IMR-90 (cell line): ENCODE data around the gene MTMR1. TPM values are rescaled to one million over a fixed set of nuclear protein-coding genes. Genes with fewer than 3 reads are reported as not detected.

Experiments
- ATAC-seq: fragments of 200-7000 bp; cut with Tn5 transposase; 2 replicates; pipeline ENCODE4 v1.9.1; 2020; ENCODE audit warnings: low read depth, mild to moderate bottlenecking, moderate library complexity
- BruUV-seq: library from RNA; stranded (reverse); fragments of 400-500 nt; replicated peaks from 2 replicates; lab custom pipeline; 2021; lab: Mats Ljungman, UMichigan
- CTCF ChIA-PET: fragments of 300-600 bp; formaldehyde crosslinking; extraction: SDS; loops from one replicate; lab custom pipeline; 2021; ENCODE audit warnings: antibody characterized with exemption; lab: Yijun Ruan, JAX
- POLR2A ChIA-PET: fragments of 300-600 bp; sonication (Branson Sonifier 250); formaldehyde crosslinking; loops from one replicate; lab custom pipeline; 2022; ENCODE audit warnings: antibody characterized with exemption; ENCODE audit not compliant: unreplicated experiment; lab: Charles Lee
- DNase-seq: peaks from one replicate; pipeline ENCODE4 v3.0.0; 2013
- H2AFZ ChIP-seq: replicated peaks from 2 replicates; pipeline ENCODE3; 2013; ENCODE audit warnings: low read length, mild to moderate bottlenecking; ENCODE audit not compliant: poor library complexity
- H2AK5ac ChIP-seq: 2 replicates; pipeline ENCODE4 v1.6.1; 2013; ENCODE audit warnings: low read depth, low read length, inconsistent platforms
- H2AK9ac ChIP-seq: replicated peaks from 2 replicates; pipeline ENCODE3; 2013; ENCODE audit warnings: mild to moderate bottlenecking, low read depth, low read length, moderate library complexity; ENCODE audit not compliant: poor library complexity
- H2BK120ac ChIP-seq: 2 replicates; pipeline ENCODE4 v1.6.1; 2013; ENCODE audit warnings: low read depth, low read length, inconsistent platforms
- H2BK15ac ChIP-seq: 3 replicates; pipeline ENCODE4 v1.6.1; 2013; ENCODE audit warnings: low read depth, low read length, inconsistent platforms
- H2BK20ac ChIP-seq: 2 replicates; pipeline ENCODE4 v1.6.1; 2013; ENCODE audit warnings: low read depth, mild to moderate bottlenecking, inconsistent platforms, low read length, moderate library complexity
- H2BK5ac ChIP-seq: 2 replicates; pipeline ENCODE4 v1.6.1; 2013; ENCODE audit warnings: mild to moderate bottlenecking, low read depth, low read length, inconsistent platforms; ENCODE audit not compliant: poor library complexity, severe bottlenecking
- H3K14ac ChIP-seq: replicated peaks from 2 replicates; pipeline ENCODE4 v1.6.1; 2013; ENCODE audit warnings: low read depth, low read length, inconsistent platforms
- H3K18ac ChIP-seq: 2 replicates; pipeline ENCODE4 v1.6.1; 2013; ENCODE audit warnings: low read depth, low read length, control low read depth
- H3K23ac ChIP-seq: 2 replicates; pipeline ENCODE4 v1.6.1; 2013; ENCODE audit warnings: low read depth, low read length, inconsistent platforms
- H3K27ac ChIP-seq: 2 replicates; pipeline ENCODE4 v1.5.1; 2013; ENCODE audit warnings: mild to moderate bottlenecking, control low read depth, low read length; ENCODE audit not compliant: insufficient read depth
- H3K27me3 ChIP-seq: 2 replicates; pipeline ENCODE4 v1.6.1; 2013; ENCODE audit warnings: low read length; ENCODE audit not compliant: control insufficient read depth, insufficient read depth
- H3K36me3 ChIP-seq: 2 replicates; pipeline ENCODE4 v1.6.1; 2013; ENCODE audit warnings: low read length, mixed read lengths; ENCODE audit not compliant: control insufficient read depth, insufficient read depth
- H3K4ac ChIP-seq: 2 replicates; pipeline ENCODE4 v1.6.1; 2013; ENCODE audit warnings: low read depth, low read length, inconsistent platforms
- H3K4me1 ChIP-seq: 2 replicates; pipeline ENCODE4 v1.6.1; 2013; ENCODE audit warnings: low read length, mixed read lengths; ENCODE audit not compliant: control insufficient read depth, insufficient read depth
- H3K4me2 ChIP-seq: 2 replicates; pipeline ENCODE4 v1.6.1; 2013; ENCODE audit warnings: low read depth, mild to moderate bottlenecking, control low read depth, low read length, moderate library complexity
- H3K4me3 ChIP-seq: 2 replicates; pipeline ENCODE4 v1.5.1; 2013; ENCODE audit warnings: low read depth, mild to moderate bottlenecking, control low read depth, low read length, moderate library complexity; ENCODE audit not compliant: insufficient read depth
- H3K56ac ChIP-seq: 2 replicates; pipeline ENCODE4 v1.6.1; 2013; ENCODE audit warnings: low read length, inconsistent platforms; ENCODE audit not compliant: insufficient read depth; ENCODE audit errors: extremely low read depth
- H3K79me1 ChIP-seq, 2 experiments: 2 replicates each; pipeline ENCODE4 v1.6.1; 2013; ENCODE audit warnings: low read length in 2 of 2, inconsistent platforms in 1 of 2, low read depth in 1 of 2
- H3K9ac ChIP-seq: 2 replicates; pipeline ENCODE4 v1.6.1; 2013; ENCODE audit warnings: low read depth, low read length, control low read depth
- H3K9me1 ChIP-seq: 2 replicates; pipeline ENCODE4 v1.6.1; 2013; ENCODE audit warnings: low read length, inconsistent platforms; ENCODE audit not compliant: insufficient read depth
- H3K9me3 ChIP-seq: 2 replicates; pipeline ENCODE4 v1.6.1; 2013; ENCODE audit warnings: low read length; ENCODE audit not compliant: control insufficient read depth, insufficient read depth
- H4K20me1 ChIP-seq: 2 replicates; pipeline ENCODE4 v1.6.1; 2013; ENCODE audit warnings: low read length, inconsistent platforms; ENCODE audit not compliant: insufficient read depth
- H4K5ac ChIP-seq: 2 replicates; pipeline ENCODE4 v1.6.1; 2013; ENCODE audit warnings: mild to moderate bottlenecking, low read depth, low read length, control low read depth
- H4K8ac ChIP-seq, 2 experiments: 2 replicates each; pipeline ENCODE4 v1.6.1; 2013; ENCODE audit warnings: low read depth in 2 of 2, low read length in 2 of 2, control low read depth in 1 of 2, inconsistent platforms in 1 of 2
- H4K91ac ChIP-seq: 2 replicates; pipeline ENCODE4 v1.6.1; 2013; ENCODE audit warnings: low read depth, low read length, inconsistent platforms; ENCODE audit not compliant: insufficient read depth
- BHLHE40 ChIP-seq: fragments of 150-350 bp; IDR thresholded peaks from 2 replicates; pipeline ENCODE4 v1.6.1; 2016; ENCODE audit warnings: mild to moderate bottlenecking, low read depth, low read length
- MAFK ChIP-seq: IDR thresholded peaks from 2 replicates; pipeline ENCODE4 v1.6.1; 2012; ENCODE audit warnings: low read depth, low read length, improper control_type of control experiment
- MAZ ChIP-seq: IDR thresholded peaks from 2 replicates; pipeline ENCODE4 v1.6.1; 2012; ENCODE audit warnings: low read depth, mild to moderate bottlenecking, low read length, improper control_type of control experiment, moderate library complexity, borderline replicate concordance
- MXI1 ChIP-seq: IDR thresholded peaks from 2 replicates; pipeline ENCODE4 v1.6.1; 2012; ENCODE audit warnings: low read depth, mild to moderate bottlenecking, low read length, moderate library complexity, borderline replicate concordance
- NFE2L2 ChIP-seq: fragments of 150-350 bp; IDR thresholded peaks from 2 replicates; pipeline ENCODE4 v1.6.1; 2016; ENCODE audit warnings: low read depth, mild to moderate bottlenecking, low read length
- POLR2A ChIP-seq: IDR thresholded peaks from 2 replicates; pipeline ENCODE4 v1.6.1; 2012; ENCODE audit warnings: mild to moderate bottlenecking, low read depth, low read length
- RAD21 ChIP-seq: IDR thresholded peaks from 2 replicates; pipeline ENCODE4 v1.6.1; 2012; ENCODE audit warnings: low read length, improper control_type of control experiment
- WGBS, 2 experiments: methylation state at CpG; one replicate each; pipeline versions ENCODE4 v1.1.5 to v1.1.7; 2013; ENCODE audit warnings: missing lambda C conversion rate in 2 of 2; ENCODE audit not compliant: insufficient read length in 1 of 2; ENCODE audit errors: extremely low coverage in 2 of 2; 5-methylcytosine and 5-hydroxymethylcytosine counted together
- dilution Hi-C: fragments of 300-500 bp; cut with HindIII; formaldehyde crosslinking; loops from one replicate; pipeline ENCODE4 v1.14.3; 2018; ENCODE audit warnings: low sequenced_read_pairs; ENCODE audit not compliant: unreplicated experiment
- in situ Hi-C: fragments of 300-500 bp; cut with MboI; formaldehyde crosslinking; loops from 3 replicates; pipeline ENCODE4 v1.14.3; 2019; ENCODE audit warnings: low sequenced_read_pairs, inconsistent platforms, mixed read lengths
- intact Hi-C: fragments of 100-400 bp; cut with micrococcal nuclease; formaldehyde crosslinking; loops from 2 replicates; pipeline ENCODE4 v1.10.0; 2022
- polyA plus RNA-seq, 3 experiments: library from polyadenylated mRNA; depleted of rRNA; stranded (reverse); fragments of >200 nt; gene quantifications; 2 replicates each; pipeline ENCODE4 v1.2.3, GENCODE V29; 2012; ENCODE audit warnings: low replicate concordance in 1 of 3
- total RNA-seq: library from RNA; depleted of rRNA; stranded (reverse); fragments of >200 nt; gene quantifications from 2 replicates; pipeline ENCODE4 v1.2.3, GENCODE V29; 2012
- TF ChIP-seq, protein P1 (sequence below): conservative IDR thresholded peaks from 2 replicates; pipeline ENCODE4 v1.5.1; 2012; ENCODE audit warnings: mild to moderate bottlenecking, low read depth, low read length, improper control_type of control experiment
- TF ChIP-seq, protein P2 (sequence below): fragments of 150-350 bp; IDR thresholded peaks from 2 replicates; pipeline ENCODE4 v1.6.1; 2016; ENCODE audit warnings: low read depth, mild to moderate bottlenecking, low read length, moderate library complexity, borderline replicate concordance
- TF ChIP-seq, protein P3 (sequence below): fragments of 150-350 bp; IDR thresholded peaks from 2 replicates; pipeline ENCODE4 v1.6.1; 2017; ENCODE audit warnings: mild to moderate bottlenecking, antibody characterized with exemption, low read length, low read depth

The MTMR1 gene
- total and polyA plus RNA-seq, 2 of the 4 experiments (the other 2 are of a cell fraction) = 19.0 to 28.8 TPM

DNA sequence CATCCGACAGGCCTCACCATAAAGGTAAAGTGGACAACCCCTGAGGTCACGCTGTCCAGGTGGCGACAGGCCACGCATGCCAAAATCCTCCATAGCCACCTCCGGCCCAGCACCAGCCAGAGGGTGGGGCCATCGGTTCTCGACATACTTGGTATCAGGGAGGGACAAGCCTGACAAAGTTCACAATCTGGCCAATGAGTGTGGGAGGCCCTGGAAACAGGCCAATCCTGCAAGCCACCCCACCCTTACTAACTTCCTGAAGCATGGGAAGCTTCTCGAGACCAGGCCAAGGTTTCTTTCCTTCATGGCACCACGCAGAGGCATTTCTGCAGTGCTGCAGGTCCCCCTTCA lies 73.8 kb downstream of the MTMR1 start (continued):
- TF ChIP-seq MXI1 = no peak
- TF ChIP-seq MAFK = no peak

DNA sequence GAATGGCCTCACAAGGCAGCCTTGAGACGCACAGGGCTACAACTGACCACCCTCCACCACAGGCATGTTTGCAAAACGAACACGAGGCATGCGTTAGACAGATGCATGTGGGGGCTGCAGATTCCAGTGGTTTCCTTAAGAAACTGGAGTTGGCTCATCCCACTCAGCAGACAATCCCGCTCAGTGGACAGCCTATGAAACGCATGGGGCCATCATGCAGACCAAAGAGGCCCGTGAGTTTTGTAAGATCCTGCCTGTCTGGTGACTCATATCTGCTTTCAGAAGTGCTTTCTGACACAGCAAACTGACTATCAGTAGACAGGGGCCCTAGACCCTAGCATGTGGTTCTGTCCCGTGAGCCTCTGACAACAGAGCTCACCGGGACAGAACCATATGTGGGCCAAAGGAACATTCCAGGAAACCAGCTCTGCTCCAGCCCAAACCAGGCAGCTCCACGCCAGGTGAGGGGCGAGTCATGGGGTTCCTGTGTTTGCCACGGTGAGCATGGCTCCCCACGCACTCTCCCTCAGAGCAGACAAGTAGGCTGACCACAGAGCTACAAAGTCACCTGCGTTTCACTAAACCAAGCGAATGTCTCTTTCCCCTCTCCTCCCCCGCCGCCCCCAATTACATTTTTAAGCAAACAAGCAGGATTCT lies 74.4 kb downstream of the MTMR1 start:
- POLR2A ChIA-PET = no interaction called here
- peak; percentile 27; the same call in 1 of the 2 replicates for TF ChIP-seq MAZ
- TF ChIP-seq, protein P1, sequence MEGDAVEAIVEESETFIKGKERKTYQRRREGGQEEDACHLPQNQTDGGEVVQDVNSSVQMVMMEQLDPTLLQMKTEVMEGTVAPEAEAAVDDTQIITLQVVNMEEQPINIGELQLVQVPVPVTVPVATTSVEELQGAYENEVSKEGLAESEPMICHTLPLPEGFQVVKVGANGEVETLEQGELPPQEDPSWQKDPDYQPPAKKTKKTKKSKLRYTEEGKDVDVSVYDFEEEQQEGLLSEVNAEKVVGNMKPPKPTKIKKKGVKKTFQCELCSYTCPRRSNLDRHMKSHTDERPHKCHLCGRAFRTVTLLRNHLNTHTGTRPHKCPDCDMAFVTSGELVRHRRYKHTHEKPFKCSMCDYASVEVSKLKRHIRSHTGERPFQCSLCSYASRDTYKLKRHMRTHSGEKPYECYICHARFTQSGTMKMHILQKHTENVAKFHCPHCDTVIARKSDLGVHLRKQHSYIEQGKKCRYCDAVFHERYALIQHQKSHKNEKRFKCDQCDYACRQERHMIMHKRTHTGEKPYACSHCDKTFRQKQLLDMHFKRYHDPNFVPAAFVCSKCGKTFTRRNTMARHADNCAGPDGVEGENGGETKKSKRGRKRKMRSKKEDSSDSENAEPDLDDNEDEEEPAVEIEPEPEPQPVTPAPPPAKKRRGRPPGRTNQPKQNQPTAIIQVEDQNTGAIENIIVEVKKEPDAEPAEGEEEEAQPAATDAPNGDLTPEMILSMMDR = 0 out of 2 replicates have a peak, but pooled peaks have one; percentile 7
- TF ChIP-seq, protein P2, sequence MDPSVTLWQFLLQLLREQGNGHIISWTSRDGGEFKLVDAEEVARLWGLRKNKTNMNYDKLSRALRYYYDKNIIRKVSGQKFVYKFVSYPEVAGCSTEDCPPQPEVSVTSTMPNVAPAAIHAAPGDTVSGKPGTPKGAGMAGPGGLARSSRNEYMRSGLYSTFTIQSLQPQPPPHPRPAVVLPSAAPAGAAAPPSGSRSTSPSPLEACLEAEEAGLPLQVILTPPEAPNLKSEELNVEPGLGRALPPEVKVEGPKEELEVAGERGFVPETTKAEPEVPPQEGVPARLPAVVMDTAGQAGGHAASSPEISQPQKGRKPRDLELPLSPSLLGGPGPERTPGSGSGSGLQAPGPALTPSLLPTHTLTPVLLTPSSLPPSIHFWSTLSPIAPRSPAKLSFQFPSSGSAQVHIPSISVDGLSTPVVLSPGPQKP = no peak
- peak; percentile 57; the same call in 1 of the 2 replicates for TF ChIP-seq NFE2L2
- peak; percentile 25; the same call in 1 of the 2 replicates for TF ChIP-seq MAFK
- TF ChIP-seq BHLHE40 = peak; percentile 75; the same call in 1 of the 2 replicates
- peak; percentile 70; the same call in 1 of the 2 replicates for TF ChIP-seq MXI1
- no peak for TF ChIP-seq POLR2A
- no peak for TF ChIP-seq RAD21
- TF ChIP-seq, protein P3, sequence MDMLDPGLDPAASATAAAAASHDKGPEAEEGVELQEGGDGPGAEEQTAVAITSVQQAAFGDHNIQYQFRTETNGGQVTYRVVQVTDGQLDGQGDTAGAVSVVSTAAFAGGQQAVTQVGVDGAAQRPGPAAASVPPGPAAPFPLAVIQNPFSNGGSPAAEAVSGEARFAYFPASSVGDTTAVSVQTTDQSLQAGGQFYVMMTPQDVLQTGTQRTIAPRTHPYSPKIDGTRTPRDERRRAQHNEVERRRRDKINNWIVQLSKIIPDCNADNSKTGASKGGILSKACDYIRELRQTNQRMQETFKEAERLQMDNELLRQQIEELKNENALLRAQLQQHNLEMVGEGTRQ = no peak

More for the DNA sequence above, 74.4 kb downstream of the MTMR1 start:
- H3K4ac ChIP-seq = peak overlapping the region; percentile 8; the same call in 1 of the 2 replicates
- H3K9ac ChIP-seq = no peak overlapping the region
- H2AK5ac ChIP-seq = no peak overlapping the region; the same call in 1 of the 2 replicates
- H3K4me3 ChIP-seq = no peak overlapping the region
- H3K18ac ChIP-seq = peak overlapping the region; percentile 7; the same call in 1 of the 2 replicates
- H2BK5ac ChIP-seq = peak overlapping the region; percentile 31
- no peak overlapping the region for H3K56ac ChIP-seq
- in situ Hi-C loops (no loop called here), dilution Hi-C loops (no loop called here), intact Hi-C loops (loop anchor here (1.0 kb wide), 1 partner anchor 315 kb away; no protein-coding TSS in a partner anchor)
- 55% methylated on average over 7 of the region's 17 CpGs; no CpG with 5 or more reads in 1 of the 2 experiments for WGBS, 2 experiments
- no peak overlapping the region for H4K91ac ChIP-seq
- peak overlapping the region; percentile 47 for H3K27ac ChIP-seq
- 0 out of 2 replicates have a peak, but pooled peaks cover 2% of the 10 kb centered on the region for H3K9me1 ChIP-seq
- H3K27me3 ChIP-seq = no peaks in the 10 kb centered on the region
- no peaks in the 10 kb centered on the region; the same call in 1 of the 2 replicates for H3K36me3 ChIP-seq
- ATAC-seq = peak; percentile 79
- no peak overlapping the region for H2BK15ac ChIP-seq
- no peak overlapping the region for H4K8ac ChIP-seq
- H2BK20ac ChIP-seq = no peak overlapping the region
- BruUV-seq = TSS peak; percentile 77
- H4K5ac ChIP-seq = 0 out of 2 replicates have a peak overlapping the region, but pooled peaks have one; percentile 5
- H4K20me1 ChIP-seq = no peaks in the 10 kb centered on the region; the same call in 1 of the 2 replicates
- peak overlapping the region; percentile 34 for H2AFZ ChIP-seq
- no peaks in the 10 kb centered on the region; the same call in 1 of the 2 replicates for H3K9me3 ChIP-seq
- no peaks in the 10 kb centered on the region for H3K79me1 ChIP-seq
- H3K23ac ChIP-seq = no peak overlapping the region
- H3K4me2 ChIP-seq = peak overlapping the region; percentile 10; the same call in 1 of the 2 replicates
- H2AK9ac ChIP-seq = no peak overlapping the region
- no peak overlapping the region for H2BK120ac ChIP-seq
- CTCF ChIA-PET = interaction anchor here (1.0 to 1.7 kb wide), 2 partner anchors 314 kb away, joined by 4 to 5 read pairs; no protein-coding TSS in a partner anchor
- peaks cover 9% of the 10 kb centered on the region for H3K4me1 ChIP-seq
- no peak overlapping the region; the same call in 1 of the 2 replicates for H3K14ac ChIP-seq
- DNase-seq = peak; percentile 92
